Small intestine (tissue), 7 donors: ENCODE measurements around the gene ABR. TPM values are rescaled to one million over a fixed set of nuclear protein-coding genes. Genes with fewer than 3 reads are reported as not detected.

ENCODE experiments used
- DNase-seq, 2 donors: peaks; one replicate each; pipeline versions ENCODE4 v3.0.0 to v3.0.0-alpha.2; 2013
- FAIRE-seq: peaks from 2 replicates; lab custom pipeline; 2012; peaks lifted over from hg19 to GRCh38; lab: Jason Lieb, UNC
- H3K27ac ChIP-seq, 3 donors: one replicate each; pipeline ENCODE4 v1.5.1; 2013; ENCODE audit warnings: low read length in 2 of 3, mild to moderate bottlenecking in 2 of 3, control low read depth in 1 of 3, inconsistent platforms in 1 of 3, low read depth in 1 of 3, moderate library complexity in 1 of 3
- H3K27me3 ChIP-seq, 3 donors: one replicate each; pipeline ENCODE4 v1.6.1; 2013; ENCODE audit warnings: low read length in 3 of 3, inconsistent platforms in 1 of 3; ENCODE audit not compliant: control insufficient read depth in 3 of 3, insufficient read depth in 3 of 3
- H3K36me3 ChIP-seq, 3 donors: one replicate each; pipeline ENCODE4 v1.6.1; 2013; ENCODE audit warnings: low read length in 3 of 3, inconsistent platforms in 1 of 3, low read depth in 1 of 3, mild to moderate bottlenecking in 1 of 3, moderate library complexity in 1 of 3; ENCODE audit not compliant: control insufficient read depth in 3 of 3, insufficient read depth in 2 of 3
- H3K4me1 ChIP-seq, 3 donors: one replicate each; pipeline ENCODE4 v1.6.1; 2013; ENCODE audit warnings: low read length in 2 of 3, inconsistent platforms in 1 of 3, low read depth in 1 of 3, mild to moderate bottlenecking in 1 of 3, moderate library complexity in 1 of 3; ENCODE audit not compliant: control insufficient read depth in 3 of 3, insufficient read depth in 2 of 3
- H3K4me3 ChIP-seq, 3 donors: one replicate each; pipeline ENCODE4 v1.5.1; 2013; ENCODE audit warnings: low read length in 3 of 3, control low read depth in 1 of 3, inconsistent platforms in 1 of 3, low read depth in 1 of 3, mild to moderate bottlenecking in 1 of 3, moderate library complexity in 1 of 3
- H3K9me3 ChIP-seq, 2 donors: one replicate each; pipeline ENCODE4 v1.6.1; 2013; ENCODE audit warnings: low read depth in 1 of 2, low read length in 1 of 2; ENCODE audit not compliant: control insufficient read depth in 2 of 2, insufficient read depth in 1 of 2
- WGBS, 3 donors: extraction: QIAGEN DNeasy Blood & Tissue Kit; methylation state at CpG; one replicate each; pipeline ENCODE4 v1.1.7; 2013; 5-methylcytosine and 5-hydroxymethylcytosine counted together
- polyA plus RNA-seq, 4 donors: library from polyadenylated mRNA; stranded (reverse) in 3 of 4; unstranded in 1 of 4; fragments of 200-250 nt in 3 of 4; fragments of 120-200 nt in 1 of 4; gene quantifications; one replicate each; pipeline versions ENCODE4 v1.2.1 to v1.2.3, GENCODE V29; 2013
- donor health status: healthy with polysubstance abuse.
- donor health status: control.
- donor health status: control.
- donor health status: Bipolar disorder and iron deficiency.
- donor health status: healthy.

The ABR gene
- polyA plus RNA-seq, 4 donors = 69.8 to 131 (median 83.5) TPM

GRCh38 chr17:983921-984320 is 195.9 kb downstream of the ABR start:
- no peaks in the 10 kb centered on the region for H3K36me3 ChIP-seq
- FAIRE-seq (no peak), DNase-seq (no peak)
- no peak overlapping the region for H3K4me3 ChIP-seq
- H3K27ac ChIP-seq = no peak overlapping the region
- H3K9me3 ChIP-seq = no peaks in the 10 kb centered on the region
- WGBS, 3 donors = 59 to 72% (median 68%) methylated on average over 3 of the region's 3 CpGs
- no peaks in the 10 kb centered on the region for H3K27me3 ChIP-seq
- H3K4me1 ChIP-seq = peaks cover 0 to 10% (median 0%) of the 10 kb centered on the region in 3 donors

DNA sequence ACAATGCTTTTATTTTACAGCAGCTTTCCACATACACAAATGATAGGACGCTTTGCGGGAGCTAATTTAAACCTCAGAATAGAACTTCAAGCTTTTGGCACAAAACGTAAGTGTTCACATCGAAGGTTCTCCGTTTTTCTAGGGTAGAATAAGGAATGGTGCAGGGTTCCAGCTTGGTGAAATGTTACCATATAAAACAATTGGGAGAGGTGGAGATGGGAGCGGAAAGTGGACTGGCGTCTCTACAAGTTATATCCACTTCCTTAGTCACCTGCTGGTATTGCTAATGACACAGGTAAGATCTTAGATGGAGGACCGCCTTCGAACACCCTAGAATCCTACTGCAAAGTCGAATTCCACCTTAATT is 198.5 kb downstream of the ABR start:
- peaks cover 0 to 21% (median 2%) of the 10 kb centered on the region in 3 donors for H3K27me3 ChIP-seq
- DNase-seq (no peak), FAIRE-seq (no peak)
- no peaks in the 10 kb centered on the region for H3K9me3 ChIP-seq
- no peaks in the 10 kb centered on the region for H3K36me3 ChIP-seq
- H3K27ac ChIP-seq = no peak overlapping the region
- peaks cover 0 to 12% (median 0%) of the 10 kb centered on the region in 3 donors for H3K4me1 ChIP-seq
- H3K4me3 ChIP-seq = no peak overlapping the region
- 29 to 43% (median 34%) methylated on average over 10 of the region's 10 CpGs for WGBS, 3 donors

GRCh38 chr17:980406-981291 is 199.1 kb downstream of the ABR start:
- peaks cover 0 to 21% (median 2%) of the 10 kb centered on the region in 3 donors for H3K27me3 ChIP-seq
- DNase-seq (peak; percentile 86 to 90), FAIRE-seq (no peak)
- H3K9me3 ChIP-seq = no peaks in the 10 kb centered on the region
- WGBS, 3 donors = 18 to 26% (median 25%) methylated on average over 43 of the region's 43 CpGs
- no peaks in the 10 kb centered on the region for H3K36me3 ChIP-seq
- H3K4me3 ChIP-seq = peak overlapping the region in 2 of 3 donors; percentile 26 to 49
- H3K4me1 ChIP-seq = peaks cover 0 to 12% (median 0%) of the 10 kb centered on the region in 3 donors
- H3K27ac ChIP-seq = peak overlapping the region in 2 of 3 donors; percentile 61 to 75

DNA sequence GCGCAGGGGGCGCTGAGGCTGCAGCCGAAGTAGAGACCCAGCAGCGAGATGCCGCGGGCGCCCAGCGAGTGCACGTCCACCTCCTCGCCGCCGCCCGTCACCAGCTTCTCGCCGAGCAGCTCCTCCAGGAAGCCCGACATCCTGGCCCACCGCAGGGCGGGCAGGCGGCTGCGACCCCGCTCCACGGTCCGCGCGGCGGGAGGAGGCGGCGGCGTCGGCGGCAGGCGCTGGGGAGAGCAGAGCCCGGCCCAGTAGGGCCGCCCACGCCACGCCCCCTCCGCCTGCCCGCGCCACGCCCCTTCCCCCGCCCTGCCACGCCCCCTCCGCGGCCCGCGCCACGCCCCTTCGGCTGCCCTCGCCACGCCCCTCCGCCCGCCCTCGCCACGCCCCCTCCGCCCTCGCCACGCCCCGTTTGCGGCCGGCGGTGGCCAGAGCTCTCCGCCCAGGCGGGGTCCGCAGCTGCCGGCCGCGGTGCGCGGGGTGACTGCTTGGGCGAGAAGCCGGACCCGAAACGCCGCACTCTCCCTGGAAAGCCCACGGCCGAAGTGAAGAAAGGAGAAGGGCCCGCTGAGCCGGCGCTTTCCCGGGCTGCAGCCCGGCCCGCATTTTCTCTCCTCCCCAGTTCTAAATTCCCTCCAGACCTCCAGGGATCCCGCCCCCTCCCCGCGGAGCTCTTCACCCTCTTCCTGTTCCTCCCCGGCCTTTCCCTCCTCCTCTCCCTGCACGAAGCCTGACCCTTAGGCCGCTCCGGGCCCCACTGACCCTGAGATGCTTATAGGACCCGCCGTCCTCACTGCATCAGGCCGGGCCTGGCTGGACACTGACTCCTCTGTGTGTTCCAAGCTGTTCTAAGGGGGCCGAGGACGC is 200.0 kb downstream of the ABR start, which contains the start of gene NXN:
Gene NXN, minus strand, starts transcription at position 238 of the 867 bp plus-strand sequence.
- Histone ChIP-seq H3K4me1 (peaks cover 0 to 12% (median 0%) of the 10 kb centered on the region in 3 donors), H3K4me3 (peak within 1 kb of the TSS; percentile 56 to 64 (median 58)), H3K27ac (peak within 1 kb of the TSS in 2 of 3 donors; percentile 61 to 75), H3K27me3 (peaks cover 0 to 26% (median 5%) of the 10 kb centered on the region in 3 donors), H3K36me3 (no peaks in the 10 kb centered on the region), H3K9me3 (no peaks in the 10 kb centered on the region)
- 1 to 3% (median 2%) methylated on average over 38 to 94 of the region's 94 CpGs for WGBS, 3 donors
- no peak for FAIRE-seq
- peak; percentile 63 to 87 for DNase-seq

GRCh38 chr17:979212-979538 is 200.6 kb downstream of the ABR start:
- no peak for FAIRE-seq
- peak overlapping the region; percentile 34 to 64 (median 56) for H3K4me3 ChIP-seq
- DNase-seq = no peak

GRCh38 chr17:978103-979093 is 201.4 kb downstream of the ABR start:
- FAIRE-seq (no peak), DNase-seq (peak in 1 of 2 donors; percentile 42)
- peaks cover 0 to 12% (median 0%) of the 10 kb centered on the region in 3 donors for H3K4me1 ChIP-seq
- no peaks in the 10 kb centered on the region for H3K9me3 ChIP-seq
- peaks cover 0 to 26% (median 5%) of the 10 kb centered on the region in 3 donors for H3K27me3 ChIP-seq
- H3K4me3 ChIP-seq = peak overlapping the region; percentile 32 to 58 (median 41)
- peak overlapping the region in 2 of 3 donors; percentile 41 to 48 for H3K27ac ChIP-seq
- 3 to 5% (median 4%) methylated on average over 45 to 72 of the region's 72 CpGs for WGBS, 3 donors
- no peaks in the 10 kb centered on the region for H3K36me3 ChIP-seq

More at GRCh38 chr17:979212-979538, 200.6 kb downstream of the ABR start:
- H3K36me3 ChIP-seq = no peaks in the 10 kb centered on the region
- H3K9me3 ChIP-seq = no peaks in the 10 kb centered on the region
- H3K27ac ChIP-seq = peak overlapping the region in 2 of 3 donors; percentile 42 to 54
- H3K4me1 ChIP-seq = peaks cover 0 to 12% (median 0%) of the 10 kb centered on the region in 3 donors
- H3K27me3 ChIP-seq = peaks cover 0 to 26% (median 5%) of the 10 kb centered on the region in 3 donors
- 0 to 1% (median 1%) methylated on average over 8 to 42 of the region's 42 CpGs for WGBS, 3 donors

DNA sequence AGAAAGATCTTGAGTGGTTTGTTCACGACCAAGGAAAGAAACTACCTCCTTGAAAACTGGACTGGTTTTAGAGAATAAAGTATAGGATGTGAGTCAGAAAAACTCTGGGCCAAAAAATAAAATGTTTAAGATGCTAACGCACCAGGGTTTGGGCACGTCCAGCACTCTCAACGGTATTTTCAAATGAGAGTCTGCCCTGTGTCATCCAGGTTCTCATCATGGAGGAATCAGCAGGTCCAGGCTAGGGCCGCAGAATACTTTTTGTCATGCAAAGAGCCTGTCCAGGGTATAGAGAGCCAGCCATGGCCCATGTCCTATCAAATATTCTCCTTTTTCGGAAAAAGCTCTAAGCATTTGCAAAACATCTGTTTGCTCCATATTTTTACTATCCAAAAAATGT is 202.6 kb downstream of the ABR start:
- WGBS, 3 donors = 72 to 78% (median 74%) methylated on average over 6 of the region's 6 CpGs
- H3K4me1 ChIP-seq = peaks cover 0 to 12% (median 0%) of the 10 kb centered on the region in 3 donors
- peaks cover 0 to 2% (median 0%) of the 10 kb centered on the region in 3 donors for H3K36me3 ChIP-seq
- FAIRE-seq (no peak), DNase-seq (no peak)
- peak overlapping the region in 1 of 3 donors; percentile 58 for H3K4me3 ChIP-seq
- H3K9me3 ChIP-seq = peaks cover 0 to 2% of the 10 kb centered on the region in 2 donors
- peak overlapping the region in 1 of 3 donors; percentile 22 for H3K27ac ChIP-seq
- H3K27me3 ChIP-seq = peaks cover 0 to 26% (median 5%) of the 10 kb centered on the region in 3 donors
